ENCODE results near the gene SYNGR3.
"Not testable (repeated sequence)": the region's sequence is repeated elsewhere in the genome, so short reads cannot be mapped to it uniquely, and the experiment has no call there.

SYNGR3 gene

GRCh38 chr16:2028146-2028545 lies 38.4 kb downstream of the SYNGR3 start:
- no peak for DNase-seq (ENCODE audit: low spot score)

DNA sequence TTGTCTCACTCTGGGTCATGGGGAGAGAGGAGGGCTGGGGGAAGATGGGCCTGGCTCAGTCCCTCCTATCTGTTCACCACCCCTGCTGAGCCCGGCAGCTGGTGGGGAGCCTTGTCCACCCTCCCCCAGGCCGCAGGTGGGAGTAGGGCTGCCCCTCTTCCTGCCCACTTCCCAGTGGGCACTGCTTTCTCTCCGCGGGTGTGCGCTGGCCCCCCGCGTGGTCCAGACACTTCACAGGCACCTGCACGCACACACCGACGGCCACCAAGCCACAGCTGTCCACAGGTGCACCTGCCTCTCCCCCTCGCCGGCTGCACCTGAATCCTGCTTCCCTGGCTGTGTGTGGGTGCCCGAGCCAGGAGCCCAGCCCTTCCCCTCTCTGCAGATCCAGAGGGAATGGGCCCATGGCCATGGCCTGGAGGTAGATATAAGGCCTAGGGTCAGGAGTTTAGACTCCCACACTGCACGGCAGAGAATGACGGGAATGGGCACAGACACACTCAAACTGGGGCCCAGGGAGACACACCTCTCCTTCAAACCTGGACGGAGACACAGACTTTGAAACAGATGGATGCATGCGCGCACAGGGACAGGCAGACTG lies 39.0 kb downstream of the SYNGR3 start:
- no peak for DNase-seq (ENCODE audit: low spot score)

DNA sequence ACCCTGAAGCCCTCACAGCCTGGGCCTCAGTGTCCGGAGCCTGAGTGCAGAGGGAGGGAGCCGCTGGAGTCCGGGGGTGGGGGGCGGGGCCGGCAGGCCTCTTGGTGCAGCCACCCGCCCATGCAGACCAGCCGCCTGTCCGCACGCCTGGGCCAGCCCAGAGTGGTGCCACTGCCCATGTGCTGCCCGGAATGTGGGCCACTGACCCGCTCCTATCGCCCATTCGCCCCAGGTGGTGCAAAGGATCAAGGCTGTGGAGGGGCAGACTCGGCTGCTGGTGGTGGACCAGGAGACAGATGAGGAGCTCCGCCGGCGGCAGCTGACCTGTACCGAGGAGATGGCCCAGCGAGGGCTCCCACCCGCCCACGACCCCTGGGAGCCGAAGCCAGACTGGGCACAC lies 39.6 kb downstream of the SYNGR3 start:
- no peak for DNase-seq (ENCODE audit: low spot score)

- DNase-seq (ENCODE audit: low spot score) = no peak
These were observed 40.3 kb downstream of the SYNGR3 start for GRCh38 chr16:2030036-2030435.

DNA sequence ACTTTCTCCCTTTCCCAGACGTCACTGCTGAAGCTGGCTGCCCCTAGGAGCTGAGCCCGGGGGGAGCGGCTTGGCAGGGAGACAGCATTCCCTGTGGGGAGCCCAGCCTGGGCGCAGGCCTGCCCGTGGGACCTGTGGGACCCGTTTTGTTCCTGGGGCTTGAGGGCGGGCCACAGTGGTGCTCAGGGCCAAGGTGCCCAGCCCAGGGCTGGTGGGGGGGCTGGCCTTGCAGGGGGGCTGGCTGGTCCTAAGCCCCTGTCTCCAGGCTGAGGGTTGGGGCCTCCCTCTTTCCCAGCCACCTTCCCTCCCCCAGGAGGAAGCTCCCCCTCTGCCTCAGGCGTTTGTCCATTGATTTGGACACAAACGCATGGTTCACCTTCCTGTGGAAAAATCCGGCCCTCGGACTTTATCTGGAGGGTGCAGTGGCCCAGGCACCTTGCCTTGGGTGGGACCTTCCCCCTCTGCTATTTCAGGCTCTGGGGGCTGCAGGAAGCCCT lies 41.4 kb downstream of the SYNGR3 start:
- DNase-seq (ENCODE audit: low spot score) = no peak

GRCh38 chr16:2032285-2033056 lies 42.7 kb downstream of the SYNGR3 start:
- DNase-seq (ENCODE audit: low spot score) = no peak

GRCh38 chr16:2033057-2033908 lies 43.5 kb downstream of the SYNGR3 start:
- no peak for DNase-seq (ENCODE audit: low spot score)

- DNase-seq (ENCODE audit: low spot score) = not testable (repeated sequence)
These were observed 44.3 kb downstream of the SYNGR3 start for GRCh38 chr16:2033909-2034695.

DNA sequence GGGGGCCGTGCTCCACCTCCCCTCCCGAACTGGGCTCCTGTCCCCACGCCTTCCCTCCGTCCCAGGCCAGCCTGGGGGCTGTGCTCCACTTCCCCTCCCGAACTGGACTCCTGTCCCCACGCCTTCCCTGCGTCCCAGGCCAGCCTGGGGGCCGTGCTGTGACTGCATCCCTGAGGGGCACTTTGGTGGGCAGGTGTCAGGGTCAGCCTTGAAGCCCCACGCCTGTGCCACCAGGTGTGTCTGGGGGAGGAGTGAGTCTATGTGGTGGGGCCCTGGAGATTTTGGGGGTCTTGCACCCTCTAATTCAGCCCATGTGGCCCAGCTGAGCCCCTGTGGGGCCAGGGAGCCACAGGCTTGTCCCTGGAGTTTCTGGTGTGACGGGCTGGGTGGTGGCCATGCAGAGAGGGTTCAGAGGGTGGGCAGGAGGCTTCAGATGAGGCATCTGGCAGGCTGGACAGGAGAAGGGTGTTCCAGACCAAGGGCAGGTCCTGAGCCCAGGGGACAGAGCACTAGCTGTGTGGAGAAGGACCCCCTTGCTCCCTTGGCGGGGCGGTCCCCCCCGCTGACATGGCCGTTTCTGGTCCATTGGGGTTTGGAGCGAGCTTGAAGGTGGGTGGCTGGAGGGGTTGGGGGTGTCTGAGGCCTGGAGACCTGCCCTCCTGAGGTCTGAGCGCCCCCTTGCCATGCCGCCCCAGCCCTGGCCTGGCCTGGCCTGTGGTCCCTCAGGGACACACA lies 45.1 kb downstream of the SYNGR3 start:
- DNase-seq (ENCODE audit: low spot score) = no peak

DNA sequence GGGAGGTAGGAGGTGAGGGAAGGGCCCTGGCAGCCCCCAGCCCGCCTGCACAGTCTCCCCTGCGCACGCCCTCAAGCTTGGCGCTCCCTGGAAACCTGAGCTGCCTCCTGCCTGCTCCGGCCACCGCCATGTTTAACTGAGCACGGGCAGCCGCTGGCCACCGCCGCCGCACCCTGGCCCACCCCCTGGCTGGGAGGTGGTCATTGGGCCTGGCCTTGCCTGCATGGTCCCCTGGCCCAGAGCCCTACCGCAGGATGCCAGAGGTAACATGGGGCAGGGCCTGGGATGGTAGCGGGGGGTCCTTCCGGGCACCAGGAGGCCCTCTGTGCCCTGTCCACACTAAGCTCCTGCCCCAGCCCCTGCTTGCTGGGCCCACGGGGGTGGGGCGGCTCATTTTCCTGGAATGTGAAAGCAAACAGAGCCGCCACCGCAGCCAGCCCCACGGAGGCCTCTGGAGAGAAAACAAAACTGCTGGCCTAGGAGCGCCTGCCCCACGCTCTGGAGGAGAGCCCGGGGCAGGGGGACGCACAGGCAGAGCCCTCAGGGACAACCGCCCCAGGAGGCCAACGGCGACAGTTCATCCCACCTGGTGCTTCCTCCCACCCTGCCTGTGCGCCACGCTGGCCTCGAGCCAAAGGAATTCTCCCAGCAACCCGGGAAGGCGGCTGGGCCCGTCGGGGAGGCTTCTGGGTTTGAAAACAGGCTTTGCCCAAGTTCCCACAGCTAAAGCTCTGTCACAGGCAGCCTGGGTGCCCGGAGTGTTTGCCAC lies 45.8 kb downstream of the SYNGR3 start:
- no peak for DNase-seq (ENCODE audit: low spot score)

GRCh38 chr16:2036200-2036966 lies 46.6 kb downstream of the SYNGR3 start:
- DNase-seq (ENCODE audit: low spot score) = no peak

GRCh38 chr16:2037115-2037514 lies 47.3 kb downstream of the SYNGR3 start:
- DNase-seq (ENCODE audit: low spot score) = no peak

DNA sequence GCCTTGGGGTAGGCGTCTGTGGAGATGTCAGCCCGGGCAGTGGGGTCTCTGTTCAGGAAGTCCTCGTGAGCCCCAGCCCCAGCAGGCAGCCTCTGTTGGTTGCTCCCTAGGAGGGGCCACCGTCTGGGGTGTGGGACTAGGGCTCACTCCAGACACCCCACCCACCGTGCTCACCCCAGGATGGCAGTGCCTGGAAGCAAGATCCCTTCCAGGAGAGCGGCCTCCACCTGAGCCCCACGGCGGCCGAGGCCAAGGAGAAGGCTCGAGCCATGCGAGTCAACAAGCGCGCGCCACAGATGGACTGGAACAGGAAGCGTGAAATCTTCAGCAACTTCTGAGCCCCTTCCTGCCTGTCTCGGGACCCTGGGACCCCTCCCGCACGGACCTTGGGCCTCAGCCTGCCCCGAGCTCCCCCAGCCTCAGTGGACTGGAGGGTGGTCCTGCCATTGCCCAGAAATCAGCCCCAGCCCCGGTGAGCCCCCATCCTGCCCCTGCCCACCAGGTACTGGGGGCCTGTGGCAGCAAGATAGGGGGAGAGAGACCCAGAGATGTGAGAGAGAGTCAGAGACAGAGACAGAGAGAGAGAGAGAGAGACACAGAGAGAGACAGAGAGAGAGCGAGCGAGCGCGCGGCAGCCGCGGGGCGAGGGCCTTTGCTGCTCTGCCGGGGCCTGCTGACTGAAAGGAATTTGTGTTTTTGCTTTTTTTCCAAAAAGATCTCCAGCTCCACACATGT lies 48.0 kb downstream of the SYNGR3 start:
- DNase-seq (ENCODE audit: low spot score) = no peak

GRCh38 chr16:2038382-2039231 lies 48.8 kb downstream of the SYNGR3 start:
- no peak for DNase-seq (ENCODE audit: low spot score)

- no peak for DNase-seq (ENCODE audit: low spot score)
These were observed 49.7 kb downstream of the SYNGR3 start for GRCh38 chr16:2039274-2040031.

DNA sequence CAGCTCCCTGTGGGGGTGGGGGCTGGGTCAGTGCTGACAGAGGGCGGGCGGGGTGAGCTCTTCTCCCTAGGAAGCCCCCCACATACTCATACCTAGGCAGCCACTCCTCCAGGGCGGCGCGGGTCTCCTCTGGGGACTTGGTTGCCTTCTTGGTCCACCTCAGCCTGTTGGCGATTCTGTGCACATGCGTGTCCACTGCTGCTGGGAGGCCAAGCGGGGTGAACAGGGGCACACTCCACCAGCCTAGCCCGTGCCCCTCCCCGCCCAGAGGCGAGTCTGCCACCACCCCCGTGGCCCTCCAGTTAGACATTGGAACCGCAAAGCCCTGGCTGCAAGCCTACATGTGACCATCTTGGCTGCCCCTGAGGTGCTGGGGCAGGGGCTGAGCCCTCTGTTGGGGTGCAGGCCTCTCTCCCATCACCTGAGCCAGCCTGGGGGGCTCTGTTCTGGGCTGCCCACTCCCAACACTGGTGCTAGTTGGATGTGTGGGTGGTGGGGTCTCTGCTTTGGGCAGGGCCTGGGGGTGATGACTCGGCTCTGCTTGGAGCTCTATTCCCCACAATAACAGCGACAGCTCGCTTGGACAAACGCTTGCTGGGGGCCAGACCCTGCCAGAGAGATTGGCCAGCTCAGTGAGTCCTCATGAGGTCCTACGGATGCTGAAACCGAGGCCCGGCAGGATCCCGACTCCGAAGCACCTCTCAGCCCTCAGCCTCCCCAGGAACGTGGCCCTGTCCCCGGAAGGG lies 50.4 kb downstream of the SYNGR3 start:
- DNase-seq (ENCODE audit: low spot score) = no peak
